DMS153 (cell line): Measurements from ENCODE around the gene POLG2.

Experiments used
- DNase-seq: peaks from one replicate; lab custom pipeline; 2025; lab: John Stamatoyannopoulos, UW

Gene POLG2

GRCh38 chr17:64496786-64497564, at the start of gene POLG2:
Gene POLG2, minus strand, starts transcription at chr17:64497054. Its CDS starts 86 bp downstream, at chr17:64496968.
- peak; percentile 85 for DNase-seq

GRCh38 chr17:64544742-64545141, 47.9 kb upstream of the POLG2 start:
- DNase-seq, result no peak

- DNase-seq, result no peak
Measured at GRCh38 chr17:64540118-64540776, 43.4 kb upstream of the POLG2 start.

GRCh38 chr17:64538508-64539130, 41.8 kb upstream of the POLG2 start:
- no peak for DNase-seq

- no peak for DNase-seq
Measured at GRCh38 chr17:64537488-64537887, 40.6 kb upstream of the POLG2 start.

- no peak for DNase-seq
Measured at GRCh38 chr17:64536913-64537312, 40.1 kb upstream of the POLG2 start.

GRCh38 chr17:64535357-64535756, 38.5 kb upstream of the POLG2 start:
- DNase-seq, result no peak

GRCh38 chr17:64534187-64534586, 37.3 kb upstream of the POLG2 start:
- DNase-seq, result no peak

- DNase-seq, result no peak
Measured at GRCh38 chr17:64533784-64534183, 36.9 kb upstream of the POLG2 start.

- DNase-seq, result no peak
Measured at GRCh38 chr17:64532409-64532808, 35.6 kb upstream of the POLG2 start.

- no peak for DNase-seq
Measured at GRCh38 chr17:64531955-64532371, 35.1 kb upstream of the POLG2 start.

GRCh38 chr17:64529221-64529620, 32.4 kb upstream of the POLG2 start:
- no peak for DNase-seq

GRCh38 chr17:64527914-64528313, 31.1 kb upstream of the POLG2 start:
- DNase-seq, result no peak

- no peak for DNase-seq
Measured at GRCh38 chr17:64520359-64520758, 23.5 kb upstream of the POLG2 start.

GRCh38 chr17:64519601-64520000, 22.7 kb upstream of the POLG2 start:
- DNase-seq, result no peak

GRCh38 chr17:64515829-64516228, 19.0 kb upstream of the POLG2 start:
- no peak for DNase-seq

- DNase-seq, result no peak
Measured at GRCh38 chr17:64515419-64515818, 18.6 kb upstream of the POLG2 start.

GRCh38 chr17:64509179-64509578, 12.3 kb upstream of the POLG2 start:
- DNase-seq, result no peak

GRCh38 chr17:64508683-64509082, 11.8 kb upstream of the POLG2 start:
- DNase-seq, result no peak

GRCh38 chr17:64507413-64507782, 10.5 kb upstream of the POLG2 start:
- peak; percentile 56 for DNase-seq

GRCh38 chr17:64506576-64507412, 9.9 kb upstream of the POLG2 start, which contains the start of gene CEP95:
Gene CEP95, plus strand, starts transcription at chr17:64506977. Its CDS starts 121 bp downstream, at chr17:64507098.
- DNase-seq, result peak; percentile 95

GRCh38 chr17:64506201-64506575, 9.3 kb upstream of the POLG2 start, which contains the start of gene DDX5:
Gene DDX5, minus strand, starts transcription at chr17:64506289. Its CDS starts 170 bp downstream, at chr17:64506119.
- peak; percentile 95 for DNase-seq
